GM23248 (cell line): Measurements from ENCODE around the gene MAP6.

Experiments
- EZH2 ChIP-seq: fragments of 200-600 bp; sonication (generic); IDR thresholded peaks from 2 replicates; pipeline ENCODE4 v1.6.1; 2018; ENCODE audit warnings: antibody characterized with exemption, mild to moderate bottlenecking; ENCODE audit not compliant: insufficient read depth, poor library complexity, severe bottlenecking
- EZH2phosphoT487 ChIP-seq: fragments of 200-600 bp; sonication (generic); IDR thresholded peaks from 2 replicates; pipeline ENCODE4 v1.6.1; 2018; ENCODE audit warnings: antibody characterized with exemption, moderate library complexity, mild to moderate bottlenecking, low read depth; ENCODE audit not compliant: insufficient read depth

GRCh38 chr11:75715688-75716087 is 46.9 kb upstream of the MAP6 start:
- TF ChIP-seq EZH2: no peak
- TF ChIP-seq EZH2phosphoT487: no peak
